Coronary artery (tissue), 2 donors: ENCODE data around the gene G2E3.
"Not testable (repeated sequence)": the region's sequence is repeated elsewhere in the genome, so short reads cannot be mapped to it uniquely, and the experiment has no call there.

ENCODE experiments used
- DNase-seq: peaks from one replicate; pipeline ENCODE4 v3.0.0-alpha.2; 2017; ENCODE audit warnings: low spot score
- H3K27ac ChIP-seq, 2 donors: fragments of 200-600 bp; sonication (generic); one replicate each; pipeline ENCODE4 v1.5.1; 2016 to 2019
- H3K4me3 ChIP-seq: fragments of 200-600 bp; sonication (generic); 2 replicates; pipeline ENCODE4 v1.5.1; 2016; ENCODE audit warnings: mild to moderate bottlenecking, moderate library complexity
- CTCF ChIP-seq: fragments of 200-600 bp; sonication (generic); IDR thresholded peaks from one replicate; pipeline ENCODE4 v1.5.1; 2019; ENCODE audit warnings: antibody characterized with exemption

Gene G2E3

GRCh38 chr14:30572237-30572636 is 13.3 kb downstream of the G2E3 start:
- Histone ChIP-seq H3K27ac (no peak overlapping the region), H3K4me3 (no peak overlapping the region)
- TF ChIP-seq CTCF = no peak
- no peak for DNase-seq

GRCh38 chr14:30572771-30573170 is 13.8 kb downstream of the G2E3 start:
- no peak for TF ChIP-seq CTCF
- H3K4me3 ChIP-seq = no peak overlapping the region
- DNase-seq = no peak
- no peak overlapping the region for H3K27ac ChIP-seq

GRCh38 chr14:30573226-30573814 is 14.4 kb downstream of the G2E3 start:
- DNase-seq = no peak
- TF ChIP-seq CTCF = no peak
- no peak overlapping the region for H3K4me3 ChIP-seq
- no peak overlapping the region for H3K27ac ChIP-seq

GRCh38 chr14:30573966-30574365 is 15.0 kb downstream of the G2E3 start:
- no peak for DNase-seq
- Histone ChIP-seq H3K4me3 (no peak overlapping the region), H3K27ac (no peak overlapping the region)
- TF ChIP-seq CTCF = no peak

GRCh38 chr14:30574777-30575176 is 15.8 kb downstream of the G2E3 start:
- not testable (repeated sequence) for H3K27ac ChIP-seq, H3K4me3 ChIP-seq, DNase-seq

GRCh38 chr14:30576333-30576732 is 17.4 kb downstream of the G2E3 start:
- not testable (repeated sequence) for DNase-seq, H3K27ac ChIP-seq, H3K4me3 ChIP-seq

- Histone ChIP-seq H3K27ac (no peak overlapping the region), H3K4me3 (no peak overlapping the region)
- no peak for TF ChIP-seq CTCF
- no peak for DNase-seq
These were observed 21.8 kb downstream of the G2E3 start for GRCh38 chr14:30580616-30581282.

- no peak overlapping the region for H3K27ac ChIP-seq
- TF ChIP-seq CTCF = no peak
- no peak overlapping the region for H3K4me3 ChIP-seq
- no peak for DNase-seq
These were observed 22.3 kb downstream of the G2E3 start for GRCh38 chr14:30581283-30581625.
